Gastrocnemius medialis (tissue), 4 donors: Measurements from ENCODE around the gene WRAP73. TPM values are rescaled to one million over a fixed set of nuclear protein-coding genes. Genes with fewer than 3 reads are reported as not detected.

Source experiments
- ATAC-seq, 2 donors: fragments of 150-250 bp; one replicate each; pipeline ENCODE4 v1.9.1; 2016
- DNase-seq, 2 donors: peaks; one replicate each; pipeline ENCODE4 v3.0.0-alpha.2; 2019
- H3K27ac ChIP-seq, 4 donors: fragments of 200-600 bp; sonication (generic); 1 replicate in 1 of 4; 2 replicates in 3 of 4; pipeline ENCODE4 v1.5.1; 2016 to 2018; ENCODE audit warnings: mild to moderate bottlenecking in 2 of 4, moderate library complexity in 1 of 4
- H3K27me3 ChIP-seq, 3 donors: fragments of 200-600 bp; sonication (generic) in 2 of 3; 1 replicate in 1 of 3; 2 replicates in 2 of 3; pipeline versions ENCODE4 v1.5.1 to v1.6.0; 2016 to 2019; ENCODE audit warnings: mild to moderate bottlenecking in 1 of 3, moderate library complexity in 1 of 3
- H3K36me3 ChIP-seq, 2 donors: fragments of 200-600 bp; sonication (generic) in 1 of 2; one replicate each; pipeline ENCODE4 v1.5.1; 2017 to 2018
- H3K4me1 ChIP-seq, 2 donors: fragments of 200-600 bp; sonication (generic) in 1 of 2; one replicate each; pipeline ENCODE4 v1.5.1; 2016 to 2017; ENCODE audit warnings: mild to moderate bottlenecking in 2 of 2
- H3K4me3 ChIP-seq, 4 donors: fragments of 200-600 bp; sonication (generic) in 3 of 4; 1 replicate in 1 of 4; 2 replicates in 3 of 4; pipeline ENCODE4 v1.5.1; 2016 to 2019; ENCODE audit warnings: mild to moderate bottlenecking in 2 of 4
- H3K9me3 ChIP-seq, 3 donors: fragments of 200-600 bp; sonication (generic) in 2 of 3; 1 replicate in 1 of 3; 2 replicates in 2 of 3; pipeline ENCODE4 v1.5.1; 2016 to 2019
- CTCF ChIP-seq, 5 experiments: fragments of 450-650 bp in 3 of 5; fragments of 200-600 bp in 2 of 5; sonication (generic) in 2 of 5; IDR thresholded peaks in 4 of 5; conservative IDR thresholded peaks in 1 of 5; 1 replicate in 4 of 5; 2 replicates in 1 of 5; pipeline ENCODE4 v1.5.1; 2016 to 2019; ENCODE audit warnings: antibody characterized with exemption in 5 of 5, mild to moderate bottlenecking in 3 of 5, moderate library complexity in 3 of 5
- POLR2A ChIP-seq, 2 donors: fragments of 450-650 bp; IDR thresholded peaks; one replicate each; pipeline ENCODE4 v1.6.1; 2017; ENCODE audit warnings: antibody characterized with exemption in 2 of 2, mild to moderate bottlenecking in 2 of 2, moderate library complexity in 2 of 2
- in situ Hi-C, 4 donors: fragments of 200-750 bp; cut with MboI; loops; one replicate each; pipeline versions ENCODE4 v1.15.0 to v1.8.0; 2017; ENCODE audit warnings: low sequenced_read_pairs in 4 of 4
- intact Hi-C: fragments of 100-400 bp; cut with DNase I; formaldehyde crosslinking; loops from one replicate; pipeline ENCODE4 v1.15.1; 2023; ENCODE audit warnings: low total_unique reads
- total RNA-seq, 4 donors: library from RNA; depleted of rRNA; stranded (reverse); fragments of >200 nt; gene quantifications; one replicate each; pipeline versions ENCODE4 v1.1.0 to v1.2.3, GENCODE V29; 2016

WRAP73 gene
- total RNA-seq, 4 donors from 2014 or later = 12.7 to 16.1 (median 14.2) TPM

GRCh38 chr1:3669971-3670431 lies 20.1 kb upstream of the WRAP73 start:
- H3K9me3 ChIP-seq = no peaks in the 10 kb centered on the region
- intact Hi-C loops (loop anchor here (5.0 kb wide), 1 partner anchor 168 kb away; no protein-coding TSS in a partner anchor), in situ Hi-C loops (no loop called here)
- peaks cover 7 to 9% of the 10 kb centered on the region in 2 donors for H3K4me1 ChIP-seq
- ATAC-seq (no peak), DNase-seq (no peak)
- no peak overlapping the region for H3K4me3 ChIP-seq
- TF ChIP-seq POLR2A (IDR thresholded peaks at IDR 0.05) (no peak), CTCF (IDR thresholded peaks at IDR 0.05 in 4 of 5, conservative IDR thresholded peaks at IDR 0.05 in 1 of 5) (no peak)
- no peaks in the 10 kb centered on the region for H3K36me3 ChIP-seq
- H3K27ac ChIP-seq = no peak overlapping the region
- peaks cover 0 to 5% (median 0%) of the 10 kb centered on the region in 3 donors for H3K27me3 ChIP-seq

- no peaks in the 10 kb centered on the region for H3K36me3 ChIP-seq
- DNase-seq (no peak), ATAC-seq (no peak)
- H3K27ac ChIP-seq = no peak overlapping the region
- no peaks in the 10 kb centered on the region for H3K9me3 ChIP-seq
- H3K4me3 ChIP-seq = peak overlapping the region in 1 of 4 donors; percentile 3
- in situ Hi-C loops = no loop called here
- H3K4me1 ChIP-seq = peaks cover 7 to 9% of the 10 kb centered on the region in 2 donors
- TF ChIP-seq POLR2A (IDR thresholded peaks at IDR 0.05) = no peak
- TF ChIP-seq CTCF (IDR thresholded peaks at IDR 0.05 in 4 of 5, conservative IDR thresholded peaks at IDR 0.05 in 1 of 5) = no peak
- peaks cover 0 to 5% (median 0%) of the 10 kb centered on the region in 3 donors for H3K27me3 ChIP-seq
- intact Hi-C loops = loop anchor here (5.0 kb wide), 1 partner anchor 167 kb away; no protein-coding TSS in a partner anchor
Observed at GRCh38 chr1:3669421-3669821, 19.5 kb upstream of the WRAP73 start.

- peak; percentile 83 to 88 for DNase-seq
- peak overlapping the region; percentile 38 to 72 (median 50) for H3K27ac ChIP-seq
- intact Hi-C loops = loop anchor here (5.0 kb wide), 1 partner anchor 166 kb away; no protein-coding TSS in a partner anchor
- H3K4me1 ChIP-seq = peaks cover 7 to 9% of the 10 kb centered on the region in 2 donors
- H3K4me3 ChIP-seq = no peak overlapping the region
- peaks cover 0 to 5% (median 0%) of the 10 kb centered on the region in 3 donors for H3K27me3 ChIP-seq
- no peaks in the 10 kb centered on the region for H3K36me3 ChIP-seq
- in situ Hi-C loops = no loop called here
- TF ChIP-seq CTCF (IDR thresholded peaks at IDR 0.05 in 4 of 5, conservative IDR thresholded peaks at IDR 0.05 in 1 of 5) (no peak), POLR2A (IDR thresholded peaks at IDR 0.05) (no peak)
- H3K9me3 ChIP-seq = no peaks in the 10 kb centered on the region
- ATAC-seq = peak; percentile 91 to 92
Observed at GRCh38 chr1:3668585-3669300, 18.8 kb upstream of the WRAP73 start.

- no peak overlapping the region for H3K4me3 ChIP-seq
- no peaks in the 10 kb centered on the region for H3K9me3 ChIP-seq
- no peak for TF ChIP-seq POLR2A (IDR thresholded peaks at IDR 0.05)
- TF ChIP-seq CTCF (IDR thresholded peaks at IDR 0.05 in 4 of 5, conservative IDR thresholded peaks at IDR 0.05 in 1 of 5) = no peak
- H3K36me3 ChIP-seq = no peaks in the 10 kb centered on the region
- H3K27me3 ChIP-seq = peaks cover 0 to 5% (median 0%) of the 10 kb centered on the region in 3 donors
- in situ Hi-C loops = no loop called here
- intact Hi-C loops = loop anchor here (5.0 kb wide), 1 partner anchor 166 kb away; no protein-coding TSS in a partner anchor
- DNase-seq = no peak
- H3K4me1 ChIP-seq = peaks cover 7 to 9% of the 10 kb centered on the region in 2 donors
- peak overlapping the region in 2 of 4 donors; percentile 62 to 72 for H3K27ac ChIP-seq
- ATAC-seq = no peak
Observed at GRCh38 chr1:3668148-3668547, 18.2 kb upstream of the WRAP73 start.
